GM12875 (cell line): ENCODE measurements around the gene RALGAPB.
"Not testable (repeated sequence)": the region's sequence is repeated elsewhere in the genome, so short reads cannot be mapped to it uniquely, and the experiment has no call there.

Source experiments
- H3K4me3 ChIP-seq: one replicate; pipeline ENCODE4 v1.5.1; 2011; ENCODE audit warnings: low read depth, low read length, control low read depth
- TF ChIP-seq, protein P1 (sequence below): IDR thresholded peaks from 2 replicates; pipeline ENCODE4 v1.5.1; 2011; ENCODE audit warnings: low read depth, mild to moderate bottlenecking, control low read depth, inconsistent platforms, low read length, moderate library complexity, borderline replicate concordance; ENCODE audit not compliant: insufficient read depth

Gene RALGAPB

DNA sequence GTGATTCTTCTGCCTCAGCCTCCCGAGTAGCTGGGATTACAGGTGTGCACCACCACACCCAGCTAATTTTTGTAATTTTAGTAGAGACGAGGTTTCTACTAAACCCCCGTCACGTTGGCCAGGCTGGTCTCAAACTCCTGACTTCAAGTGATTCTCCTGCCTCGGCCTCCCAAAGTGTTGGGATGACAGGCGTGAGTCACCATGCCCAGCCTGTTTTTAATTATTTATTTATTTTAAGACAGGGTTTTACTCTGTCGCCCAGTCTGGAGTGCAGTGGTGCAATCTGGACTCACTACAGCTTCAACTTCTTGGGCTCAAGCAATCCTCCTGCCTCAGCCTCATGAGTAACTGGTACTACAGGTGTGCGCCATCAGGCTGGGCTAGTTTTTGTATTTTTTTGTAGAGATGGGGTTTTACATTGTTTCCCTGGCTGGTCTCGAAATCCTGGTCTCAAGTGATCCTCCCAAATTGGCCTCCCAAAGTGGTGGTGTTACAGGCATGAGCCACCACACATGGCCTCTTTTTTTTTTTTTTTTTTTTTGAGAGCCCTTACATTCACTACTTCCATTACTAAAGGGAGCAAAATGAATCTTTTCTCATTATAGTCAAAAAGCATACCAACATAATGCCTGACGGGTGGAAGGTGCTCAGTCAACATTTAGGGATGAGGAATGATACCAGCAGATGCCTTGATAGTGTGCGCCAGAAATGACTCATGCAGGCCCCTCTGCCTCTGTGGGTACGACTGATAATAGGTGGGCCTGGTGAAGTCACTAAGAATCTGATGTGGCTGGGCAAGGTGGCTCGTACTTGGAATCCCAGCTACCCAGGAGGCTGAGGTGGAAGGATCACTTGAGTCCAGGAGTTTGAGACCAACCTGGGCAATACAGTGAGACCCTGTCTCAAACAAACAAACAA, 17.8 kb upstream of the RALGAPB start:
- TF ChIP-seq, protein P1, sequence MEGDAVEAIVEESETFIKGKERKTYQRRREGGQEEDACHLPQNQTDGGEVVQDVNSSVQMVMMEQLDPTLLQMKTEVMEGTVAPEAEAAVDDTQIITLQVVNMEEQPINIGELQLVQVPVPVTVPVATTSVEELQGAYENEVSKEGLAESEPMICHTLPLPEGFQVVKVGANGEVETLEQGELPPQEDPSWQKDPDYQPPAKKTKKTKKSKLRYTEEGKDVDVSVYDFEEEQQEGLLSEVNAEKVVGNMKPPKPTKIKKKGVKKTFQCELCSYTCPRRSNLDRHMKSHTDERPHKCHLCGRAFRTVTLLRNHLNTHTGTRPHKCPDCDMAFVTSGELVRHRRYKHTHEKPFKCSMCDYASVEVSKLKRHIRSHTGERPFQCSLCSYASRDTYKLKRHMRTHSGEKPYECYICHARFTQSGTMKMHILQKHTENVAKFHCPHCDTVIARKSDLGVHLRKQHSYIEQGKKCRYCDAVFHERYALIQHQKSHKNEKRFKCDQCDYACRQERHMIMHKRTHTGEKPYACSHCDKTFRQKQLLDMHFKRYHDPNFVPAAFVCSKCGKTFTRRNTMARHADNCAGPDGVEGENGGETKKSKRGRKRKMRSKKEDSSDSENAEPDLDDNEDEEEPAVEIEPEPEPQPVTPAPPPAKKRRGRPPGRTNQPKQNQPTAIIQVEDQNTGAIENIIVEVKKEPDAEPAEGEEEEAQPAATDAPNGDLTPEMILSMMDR: no peak
- H3K4me3 ChIP-seq: no peak overlapping the region

DNA sequence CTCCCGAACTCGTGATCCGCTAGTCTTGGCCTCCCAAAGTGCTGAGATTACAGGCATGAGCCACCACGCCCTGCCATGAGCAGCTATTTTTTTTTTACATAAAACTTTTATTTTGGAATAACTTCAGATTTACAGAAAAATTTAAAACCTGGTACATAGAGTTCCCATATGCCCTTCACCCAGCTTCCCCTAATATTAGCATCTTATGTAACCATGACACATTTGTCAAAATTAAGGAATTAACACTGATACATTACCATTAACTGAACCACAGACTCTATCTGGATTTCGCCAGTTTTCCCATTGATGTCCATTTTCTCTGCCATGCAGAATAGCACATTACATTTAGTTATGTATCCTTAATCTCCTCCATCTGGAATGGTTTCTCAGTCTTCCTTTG, 14.3 kb upstream of the RALGAPB start:
- no peak overlapping the region for H3K4me3 ChIP-seq
- TF ChIP-seq, protein P1: no peak

DNA sequence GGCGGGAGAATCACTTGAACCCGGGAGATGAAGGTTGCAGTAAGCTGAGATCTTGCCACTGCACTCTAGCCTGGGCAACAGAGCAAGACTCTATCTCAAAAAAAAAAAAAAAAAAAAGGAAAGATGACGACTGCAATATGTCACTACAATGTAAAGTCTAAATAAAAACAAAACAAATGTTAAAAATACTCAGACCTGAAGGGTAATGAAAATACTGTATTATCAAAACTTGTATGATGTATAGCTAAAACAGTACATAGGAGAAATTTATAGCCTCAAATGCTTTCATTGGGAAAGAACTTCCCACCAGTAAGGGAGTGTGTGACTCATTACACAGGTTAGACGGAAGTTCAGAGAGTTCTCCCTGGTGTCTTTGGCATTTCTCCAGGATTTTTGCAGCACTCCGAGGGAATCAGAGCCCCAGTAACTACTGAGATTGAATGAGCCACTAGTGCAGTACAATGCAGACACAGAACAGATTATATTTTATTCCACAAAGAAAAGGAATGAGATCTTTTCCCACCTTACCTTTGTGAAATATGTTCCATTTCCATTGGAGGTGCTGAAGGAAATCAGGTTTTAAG, 12.5 kb upstream of the RALGAPB start:
- no peak overlapping the region for H3K4me3 ChIP-seq
- TF ChIP-seq, protein P1: no peak

DNA sequence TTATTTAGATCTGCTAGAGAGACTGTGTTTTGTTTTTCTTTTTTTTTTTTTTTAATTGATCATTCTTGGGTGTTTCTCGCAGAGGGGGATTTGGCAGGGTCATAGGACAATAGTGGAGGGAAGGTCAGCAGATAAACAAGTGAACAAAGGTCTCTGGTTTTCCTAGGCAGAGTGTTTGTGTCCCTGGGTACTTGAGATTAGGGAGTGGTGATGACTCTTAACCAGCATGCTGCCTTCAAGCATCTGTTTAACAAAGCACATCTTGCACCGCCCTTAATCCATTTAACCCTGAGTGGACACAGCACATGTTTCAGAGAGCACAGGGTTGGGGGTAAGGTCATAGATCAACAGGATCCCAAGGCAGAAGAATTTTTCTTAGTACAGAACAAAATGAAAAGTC, 12.0 kb upstream of the RALGAPB start:
- H3K4me3 ChIP-seq: not testable (repeated sequence)

DNA sequence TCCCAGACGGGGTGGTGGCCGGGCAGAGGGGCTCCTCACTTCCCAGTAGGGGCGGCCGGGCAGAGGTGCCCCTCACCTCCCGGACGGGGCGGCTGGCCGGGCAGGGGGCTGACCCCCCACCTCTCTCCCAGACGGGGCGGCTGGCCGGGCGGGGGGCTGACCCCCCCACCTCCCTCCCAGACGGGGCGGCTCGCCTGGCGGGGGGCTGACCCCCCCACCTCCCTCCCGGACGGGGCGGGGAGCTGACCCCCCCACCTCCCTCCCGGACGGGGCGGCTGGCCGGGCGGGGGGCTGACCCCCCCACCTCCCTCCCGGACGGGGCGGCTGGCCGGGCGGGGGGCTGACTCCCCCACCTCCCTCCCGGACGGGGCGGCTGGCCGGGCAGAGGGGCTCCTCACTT, 11.5 kb upstream of the RALGAPB start:
- H3K4me3 ChIP-seq: not testable (repeated sequence)

DNA sequence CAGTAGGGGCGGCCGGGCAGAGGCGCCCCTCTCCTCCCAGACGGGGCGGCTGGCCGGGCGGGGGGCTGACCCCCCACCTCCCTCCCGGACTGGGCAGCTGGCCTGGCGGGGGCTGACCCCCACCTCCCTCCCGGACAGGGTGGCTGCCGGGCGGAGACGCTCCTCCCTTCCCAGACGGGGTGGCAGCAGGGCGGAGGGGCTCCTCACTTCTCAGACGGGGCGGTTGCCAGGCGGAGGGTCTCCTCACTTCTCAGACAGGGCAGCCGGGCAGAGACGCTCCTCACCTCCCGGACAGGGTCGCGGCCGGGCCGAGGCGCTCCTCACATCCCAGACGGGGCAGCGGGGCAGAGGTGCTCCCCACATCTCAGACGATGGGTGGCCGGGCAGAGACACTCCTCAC, 11.1 kb upstream of the RALGAPB start:
- H3K4me3 ChIP-seq: not testable (repeated sequence)

DNA sequence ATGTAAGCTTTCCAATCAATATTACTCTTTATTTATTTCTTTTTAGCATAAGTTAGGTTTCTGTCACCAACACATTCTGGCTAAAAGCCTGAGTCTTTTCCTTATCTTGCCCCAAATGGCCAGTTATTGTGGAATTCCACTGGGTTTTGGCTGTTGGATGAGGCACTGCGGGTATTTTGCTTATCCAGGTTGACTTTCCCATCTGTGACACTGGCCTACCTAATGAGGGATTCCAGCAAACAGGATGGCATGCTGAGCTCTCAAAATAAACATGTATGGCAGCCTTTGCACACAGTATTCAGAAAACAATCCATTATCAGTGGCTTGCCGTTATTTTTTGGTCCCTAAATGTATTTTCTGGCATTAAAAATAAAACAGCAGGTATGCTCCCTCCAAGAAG, 6.5 kb upstream of the RALGAPB start:
- H3K4me3 ChIP-seq: no peak overlapping the region
- TF ChIP-seq, protein P1: no peak

DNA sequence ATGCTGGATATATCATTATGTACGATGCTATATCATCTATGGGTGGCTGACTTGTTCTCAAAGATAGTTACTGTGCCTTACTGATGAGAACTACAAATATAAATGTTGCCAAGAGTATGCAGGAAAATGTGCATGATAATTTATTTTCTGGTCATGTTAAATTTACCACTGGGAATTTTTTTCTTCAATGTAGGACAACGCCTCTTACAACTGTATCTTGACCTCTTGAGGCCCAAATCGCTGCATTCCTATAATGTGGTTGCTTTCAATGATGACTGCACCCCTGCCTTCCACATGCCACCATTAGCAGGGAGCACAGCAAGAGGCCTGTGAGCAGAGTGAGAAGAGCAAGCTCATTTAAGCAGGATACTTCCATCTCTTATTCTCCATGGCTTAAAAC, 5.7 kb upstream of the RALGAPB start:
- TF ChIP-seq, protein P1: no peak
- H3K4me3 ChIP-seq: no peak overlapping the region
